SK-N-SH (cell line): Measurements from ENCODE around the gene CDC42SE2. TPM values are rescaled to one million over a fixed set of nuclear protein-coding genes. Genes with fewer than 3 reads are reported as not detected.
"Not testable (repeated sequence)": the region's sequence is repeated elsewhere in the genome, so short reads cannot be mapped to it uniquely, and the experiment has no call there.

Experiments used
- CTCF ChIA-PET: fragments of 300-600, 350-600 bp; formaldehyde crosslinking; extraction: SDS; loops from one replicate; lab custom pipeline; 2021; lab: Yijun Ruan, JAX
- POLR2A ChIA-PET: fragments of 350-600 bp; sonication (Branson Sonifier 250); formaldehyde crosslinking; extraction: SDS; loops from one replicate; lab custom pipeline; 2020; ENCODE audit warnings: antibody characterized with exemption, inconsistent platforms; lab: Yijun Ruan, JAX
- DNase-seq: peaks from one replicate; pipeline ENCODE4 v3.0.0; 2012
- H2AFZ ChIP-seq: fragments of 200-600 bp; sonication (generic); 2 replicates; pipeline ENCODE4 v1.8.1; 2016; ENCODE audit warnings: antibody characterized with exemption, mild to moderate bottlenecking, low read depth
- H3F3A ChIP-seq: fragments of 200-600 bp; sonication (generic); replicated peaks from 2 replicates; pipeline ENCODE3; 2016; ENCODE audit warnings: antibody characterized with exemption, mild to moderate bottlenecking; ENCODE audit not compliant: insufficient read depth
- H3K27ac ChIP-seq, 2 experiments: fragments of 200-500 bp in 1 of 2; fragments of 200-600 bp in 1 of 2; sonication (Bioruptor generic) in 1 of 2; sonication (generic), shearing (Covaris generic) in 1 of 2; 2 replicates each; pipeline versions ENCODE4 v1.5.1 to v1.6.1; 2014 to 2016; ENCODE audit warnings: low read depth in 2 of 2, inconsistent platforms in 1 of 2, low read length in 1 of 2, mild to moderate bottlenecking in 1 of 2, mixed read lengths in 1 of 2
- H3K27me3 ChIP-seq: fragments of 200-600 bp; sonication (generic), shearing (Covaris generic); 2 replicates; pipeline ENCODE4 v1.6.1; 2016; ENCODE audit warnings: mixed run types; ENCODE audit not compliant: insufficient read depth
- H3K36me3 ChIP-seq, 2 experiments: fragments of 200-500 bp in 1 of 2; fragments of 200-600 bp in 1 of 2; sonication (Bioruptor generic) in 1 of 2; sonication (generic) in 1 of 2; replicated peaks in 1 of 2; 2 replicates each; pipeline versions ENCODE3 to v1.5.1; 2014 to 2016; ENCODE audit warnings: low read length in 1 of 2, mild to moderate bottlenecking in 1 of 2; ENCODE audit not compliant: insufficient read depth in 2 of 2, control insufficient read depth in 1 of 2
- H3K4me1 ChIP-seq, 2 experiments: fragments of 200-500 bp in 1 of 2; fragments of 200-600 bp in 1 of 2; sonication (Bioruptor generic) in 1 of 2; sonication (generic), shearing (Covaris generic) in 1 of 2; 2 replicates each; pipeline versions ENCODE4 v1.5.1 to v1.6.1; 2014 to 2016; ENCODE audit warnings: low read depth in 1 of 2, low read length in 1 of 2, mixed run types in 1 of 2; ENCODE audit not compliant: insufficient read depth in 2 of 2, control insufficient read depth in 1 of 2
- H3K4me2 ChIP-seq: fragments of 200-600 bp; sonication (generic), shearing (Covaris generic); 2 replicates; pipeline ENCODE4 v1.6.1; 2017; ENCODE audit warnings: mixed run types
- H3K4me3 ChIP-seq, 2 experiments: fragments of 200-500 bp in 1 of 2; fragments of 200-600 bp in 1 of 2; sonication (Bioruptor generic) in 1 of 2; sonication (generic), shearing (Covaris generic) in 1 of 2; 2 replicates each; pipeline versions ENCODE4 v1.5.1 to v1.8.1; 2014 to 2016; ENCODE audit warnings: low read depth in 2 of 2, inconsistent platforms in 1 of 2, low read length in 1 of 2, mild to moderate bottlenecking in 1 of 2, mixed read lengths in 1 of 2, moderate library complexity in 1 of 2
- H3K79me2 ChIP-seq: fragments of 200-600 bp; sonication (generic); 2 replicates; pipeline ENCODE4 v1.8.1; 2017; ENCODE audit warnings: mild to moderate bottlenecking; ENCODE audit not compliant: insufficient read depth
- H3K9ac ChIP-seq: fragments of 200-600 bp; sonication (generic); 2 replicates; pipeline ENCODE4 v1.6.1; 2017; ENCODE audit warnings: mixed run types
- H3K9me2 ChIP-seq: fragments of 200-600 bp; sonication (generic); 2 replicates; pipeline ENCODE4 v1.6.1; 2017; ENCODE audit warnings: mixed run types
- H3K9me3 ChIP-seq: fragments of 200-600 bp; sonication (generic); 2 replicates; pipeline ENCODE4 v1.6.1; 2017; ENCODE audit warnings: mixed run types, mild to moderate bottlenecking, moderate library complexity
- H4K20me1 ChIP-seq: fragments of 200-600 bp; sonication (generic); 2 replicates; pipeline ENCODE4 v1.6.1; 2017; ENCODE audit warnings: mild to moderate bottlenecking, mixed run types; ENCODE audit not compliant: insufficient read depth
- CHD2 ChIP-seq: fragments of 150-350 bp; IDR thresholded peaks from 2 replicates; pipeline ENCODE4 v1.6.1; 2018; ENCODE audit warnings: low read length; ENCODE audit not compliant: partially characterized antibody
- ELF1 ChIP-seq: IDR thresholded peaks from 2 replicates; pipeline ENCODE4 v1.4.0; 2012
- GATA2 ChIP-seq: sonication (generic); formaldehyde crosslinking; IDR thresholded peaks from 2 replicates; pipeline ENCODE4 v1.5.0; 2020; ENCODE audit warnings: mild to moderate bottlenecking, missing genetic modification reagents
- MEF2A ChIP-seq: IDR thresholded peaks from 2 replicates; pipeline ENCODE4 v1.4.0; 2012; ENCODE audit warnings: low read depth, borderline replicate concordance
- RAD21 ChIP-seq: IDR thresholded peaks from 2 replicates; pipeline ENCODE4 v1.6.1; 2012; ENCODE audit warnings: mild to moderate bottlenecking, low read length
- RCOR1 ChIP-seq: fragments of 150-350 bp; IDR thresholded peaks from 2 replicates; pipeline ENCODE4 v1.6.1; 2017; ENCODE audit warnings: antibody characterized with exemption, low read length
- RXRA ChIP-seq: IDR thresholded peaks from 2 replicates; pipeline ENCODE4 v1.4.0; 2012; ENCODE audit warnings: low read depth, mild to moderate bottlenecking, borderline replicate concordance
- SMC3 ChIP-seq: IDR thresholded peaks from 2 replicates; pipeline ENCODE4 v1.6.1; 2012; ENCODE audit warnings: low read depth, low read length, improper control_type of control experiment
- TAF1 ChIP-seq: IDR thresholded peaks from 2 replicates; pipeline ENCODE4 v1.6.1; 2012; ENCODE audit warnings: low read depth, mild to moderate bottlenecking, low read length, moderate library complexity, borderline replicate concordance
- TCF12 ChIP-seq: IDR thresholded peaks from 2 replicates; pipeline ENCODE4 v1.4.0; 2012
- WGBS: methylation state at CpG from one replicate; pipeline ENCODE4 v1.1.6; 2017; ENCODE audit warnings: low lambda C conversion rate; 5-methylcytosine and 5-hydroxymethylcytosine counted together
- polyA plus RNA-seq, 3 experiments: library from polyadenylated mRNA; depleted of rRNA; stranded (reverse); fragments of >200 nt; gene quantifications; 2 replicates each; pipeline ENCODE4 v1.2.3, GENCODE V29; 2012
- TF ChIP-seq, protein P1 (sequence below): IDR thresholded peaks from 2 replicates; pipeline ENCODE4 v1.6.1; 2012; ENCODE audit warnings: mild to moderate bottlenecking, low read depth, low read length, moderate library complexity
- TF ChIP-seq, protein P2 (sequence below): fragments of 150-350 bp; IDR thresholded peaks from 2 replicates; pipeline ENCODE4 v1.6.1; 2016; ENCODE audit warnings: mild to moderate bottlenecking, low read depth, low read length
- TF ChIP-seq, protein P3 (sequence below): IDR thresholded peaks from 2 replicates; pipeline ENCODE4 v1.4.0; 2012; ENCODE audit warnings: low read depth, borderline replicate concordance
- TF ChIP-seq, protein P4 (sequence below): fragments of 200-600 bp; sonication (generic); IDR thresholded peaks from 2 replicates; pipeline ENCODE4 v1.6.1; 2017; ENCODE audit warnings: antibody characterized with exemption, mild to moderate bottlenecking, moderate library complexity

The CDC42SE2 gene
- polyA plus RNA-seq, 1 of the 3 experiments (the other 2 are of a cell fraction): 8.6 TPM

DNA sequence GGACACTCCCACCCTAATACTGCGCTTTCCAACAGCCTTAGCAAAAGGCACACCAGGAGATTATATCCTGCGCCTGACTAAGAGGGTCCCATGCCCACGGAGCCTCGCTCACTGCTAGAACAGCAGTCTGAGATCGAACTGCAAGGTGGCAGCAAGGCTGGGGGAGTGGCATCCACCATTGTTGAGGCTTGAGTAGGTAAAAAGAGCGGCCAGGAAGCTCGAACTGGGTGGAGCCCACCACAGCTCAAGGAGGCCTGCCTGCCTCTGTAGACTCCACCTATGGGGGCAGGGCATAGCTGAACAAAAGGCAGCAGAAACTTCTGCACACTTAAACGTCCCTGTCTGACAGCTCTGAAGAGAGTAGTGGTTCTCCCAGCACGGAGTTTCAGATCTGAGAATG is 80.4 kb downstream of the CDC42SE2 start:
- H3F3A ChIP-seq, H3K9me2 ChIP-seq, H4K20me1 ChIP-seq, H3K9ac ChIP-seq, H3K9me3 ChIP-seq, H3K4me2 ChIP-seq, H3K4me3 ChIP-seq, H3K27ac ChIP-seq, DNase-seq, H3K27me3 ChIP-seq, H2AFZ ChIP-seq, CTCF ChIA-PET, H3K4me1 ChIP-seq, POLR2A ChIA-PET: not testable (repeated sequence)
- 98% methylated on average over 7 of the region's 9 CpGs for WGBS
- Histone ChIP-seq H3K36me3 (peaks cover 0 to 24% of the 10 kb centered on the region in 2 experiments), H3K79me2 (peaks cover 24% of the 10 kb centered on the region; the same call in 1 of the 2 replicates)

DNA sequence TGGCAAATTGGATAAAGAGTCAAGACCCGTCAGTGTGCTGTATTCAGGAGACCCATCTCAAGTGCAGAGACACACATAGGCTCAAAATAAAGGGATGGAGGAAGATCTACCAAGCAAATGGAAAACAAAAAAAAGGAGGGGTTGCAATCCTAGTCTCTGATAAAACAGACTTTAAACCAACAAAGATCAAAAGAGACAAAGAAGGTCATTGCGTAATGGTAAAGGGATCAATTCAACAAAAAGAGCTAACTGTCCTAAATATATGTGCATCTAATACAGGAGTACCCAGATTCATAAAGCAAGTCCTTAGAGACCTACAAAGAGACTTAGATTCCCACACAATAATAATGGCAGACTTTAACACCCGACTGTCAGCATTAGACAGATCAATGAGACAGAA is 82.4 kb downstream of the CDC42SE2 start:
- H3K4me3 ChIP-seq, H3K27me3 ChIP-seq, H3K4me1 ChIP-seq, DNase-seq, H4K20me1 ChIP-seq, H2AFZ ChIP-seq, H3K9me2 ChIP-seq, H3F3A ChIP-seq, H3K27ac ChIP-seq, H3K4me2 ChIP-seq, H3K9ac ChIP-seq, POLR2A ChIA-PET, CTCF ChIA-PET, H3K9me3 ChIP-seq, H3K79me2 ChIP-seq: not testable (repeated sequence)
- 95% methylated on average over 3 of the region's 3 CpGs for whole genome bisulfite sequencing
- H3K36me3 ChIP-seq: peaks cover 0 to 21% of the 10 kb centered on the region in 2 experiments

DNA sequence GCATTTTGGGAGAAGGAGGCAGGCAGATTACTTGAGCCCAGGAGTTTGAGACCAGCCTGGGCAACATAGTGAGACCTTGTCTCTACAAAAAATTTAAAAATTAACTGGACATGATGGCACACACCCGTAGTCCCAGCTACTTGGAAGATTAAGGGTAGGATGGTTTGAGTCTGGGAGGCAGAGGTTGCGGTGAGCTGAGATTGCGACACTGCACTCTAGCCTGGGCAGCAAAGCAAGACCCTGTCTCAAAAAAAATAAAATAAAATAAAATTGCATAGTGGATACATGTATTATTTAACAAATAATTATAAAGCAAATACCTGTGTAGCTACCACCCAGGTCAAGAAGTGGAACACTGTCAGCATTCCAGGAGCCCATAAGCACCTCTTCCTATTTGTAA is 90.1 kb downstream of the CDC42SE2 start:
- H3F3A ChIP-seq: peaks cover 3% of the 10 kb centered on the region
- peaks cover 0 to 5% of the 10 kb centered on the region in 2 experiments; a peak in 1 of 4 replicates for H3K4me1 ChIP-seq
- ChIA-PET POLR2A (no interaction called here), CTCF (no interaction called here)
- WGBS: 95% methylated on average over 3 of the region's 3 CpGs
- H3K9ac ChIP-seq: no peak overlapping the region
- no peak overlapping the region for H3K4me3 ChIP-seq
- H3K79me2 ChIP-seq: peaks cover 12% of the 10 kb centered on the region
- H3K27me3 ChIP-seq: no peaks in the 10 kb centered on the region
- no peak overlapping the region for H3K27ac ChIP-seq
- no peaks in the 10 kb centered on the region for H3K9me2 ChIP-seq
- H4K20me1 ChIP-seq: 0 out of 2 replicates have a peak, but pooled peaks cover 4% of the 10 kb centered on the region
- no peaks in the 10 kb centered on the region; the same call in 1 of the 2 replicates for H3K9me3 ChIP-seq
- no peak overlapping the region for H2AFZ ChIP-seq
- no peak overlapping the region for H3K4me2 ChIP-seq
- DNase-seq: no peak
- peaks cover 0 to 3% of the 10 kb centered on the region in 2 experiments for H3K36me3 ChIP-seq
- TF ChIP-seq, protein P1, sequence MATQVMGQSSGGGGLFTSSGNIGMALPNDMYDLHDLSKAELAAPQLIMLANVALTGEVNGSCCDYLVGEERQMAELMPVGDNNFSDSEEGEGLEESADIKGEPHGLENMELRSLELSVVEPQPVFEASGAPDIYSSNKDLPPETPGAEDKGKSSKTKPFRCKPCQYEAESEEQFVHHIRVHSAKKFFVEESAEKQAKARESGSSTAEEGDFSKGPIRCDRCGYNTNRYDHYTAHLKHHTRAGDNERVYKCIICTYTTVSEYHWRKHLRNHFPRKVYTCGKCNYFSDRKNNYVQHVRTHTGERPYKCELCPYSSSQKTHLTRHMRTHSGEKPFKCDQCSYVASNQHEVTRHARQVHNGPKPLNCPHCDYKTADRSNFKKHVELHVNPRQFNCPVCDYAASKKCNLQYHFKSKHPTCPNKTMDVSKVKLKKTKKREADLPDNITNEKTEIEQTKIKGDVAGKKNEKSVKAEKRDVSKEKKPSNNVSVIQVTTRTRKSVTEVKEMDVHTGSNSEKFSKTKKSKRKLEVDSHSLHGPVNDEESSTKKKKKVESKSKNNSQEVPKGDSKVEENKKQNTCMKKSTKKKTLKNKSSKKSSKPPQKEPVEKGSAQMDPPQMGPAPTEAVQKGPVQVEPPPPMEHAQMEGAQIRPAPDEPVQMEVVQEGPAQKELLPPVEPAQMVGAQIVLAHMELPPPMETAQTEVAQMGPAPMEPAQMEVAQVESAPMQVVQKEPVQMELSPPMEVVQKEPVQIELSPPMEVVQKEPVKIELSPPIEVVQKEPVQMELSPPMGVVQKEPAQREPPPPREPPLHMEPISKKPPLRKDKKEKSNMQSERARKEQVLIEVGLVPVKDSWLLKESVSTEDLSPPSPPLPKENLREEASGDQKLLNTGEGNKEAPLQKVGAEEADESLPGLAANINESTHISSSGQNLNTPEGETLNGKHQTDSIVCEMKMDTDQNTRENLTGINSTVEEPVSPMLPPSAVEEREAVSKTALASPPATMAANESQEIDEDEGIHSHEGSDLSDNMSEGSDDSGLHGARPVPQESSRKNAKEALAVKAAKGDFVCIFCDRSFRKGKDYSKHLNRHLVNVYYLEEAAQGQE: no peak
- TF ChIP-seq, protein P2, sequence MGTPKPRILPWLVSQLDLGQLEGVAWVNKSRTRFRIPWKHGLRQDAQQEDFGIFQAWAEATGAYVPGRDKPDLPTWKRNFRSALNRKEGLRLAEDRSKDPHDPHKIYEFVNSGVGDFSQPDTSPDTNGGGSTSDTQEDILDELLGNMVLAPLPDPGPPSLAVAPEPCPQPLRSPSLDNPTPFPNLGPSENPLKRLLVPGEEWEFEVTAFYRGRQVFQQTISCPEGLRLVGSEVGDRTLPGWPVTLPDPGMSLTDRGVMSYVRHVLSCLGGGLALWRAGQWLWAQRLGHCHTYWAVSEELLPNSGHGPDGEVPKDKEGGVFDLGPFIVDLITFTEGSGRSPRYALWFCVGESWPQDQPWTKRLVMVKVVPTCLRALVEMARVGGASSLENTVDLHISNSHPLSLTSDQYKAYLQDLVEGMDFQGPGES: no peak
- TF ChIP-seq CHD2 (no peak), ELF1 (no peak), RCOR1 (no peak), TCF12 (no peak), SMC3 (no peak), RAD21 (no peak), TAF1 (no peak), GATA2 (CRISPR knock-in tag) (no peak), MEF2A (no peak), RXRA (no peak)
- TF ChIP-seq, protein P3, sequence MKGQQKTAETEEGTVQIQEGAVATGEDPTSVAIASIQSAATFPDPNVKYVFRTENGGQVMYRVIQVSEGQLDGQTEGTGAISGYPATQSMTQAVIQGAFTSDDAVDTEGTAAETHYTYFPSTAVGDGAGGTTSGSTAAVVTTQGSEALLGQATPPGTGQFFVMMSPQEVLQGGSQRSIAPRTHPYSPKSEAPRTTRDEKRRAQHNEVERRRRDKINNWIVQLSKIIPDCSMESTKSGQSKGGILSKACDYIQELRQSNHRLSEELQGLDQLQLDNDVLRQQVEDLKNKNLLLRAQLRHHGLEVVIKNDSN: no peak
- TF ChIP-seq, protein P4, sequence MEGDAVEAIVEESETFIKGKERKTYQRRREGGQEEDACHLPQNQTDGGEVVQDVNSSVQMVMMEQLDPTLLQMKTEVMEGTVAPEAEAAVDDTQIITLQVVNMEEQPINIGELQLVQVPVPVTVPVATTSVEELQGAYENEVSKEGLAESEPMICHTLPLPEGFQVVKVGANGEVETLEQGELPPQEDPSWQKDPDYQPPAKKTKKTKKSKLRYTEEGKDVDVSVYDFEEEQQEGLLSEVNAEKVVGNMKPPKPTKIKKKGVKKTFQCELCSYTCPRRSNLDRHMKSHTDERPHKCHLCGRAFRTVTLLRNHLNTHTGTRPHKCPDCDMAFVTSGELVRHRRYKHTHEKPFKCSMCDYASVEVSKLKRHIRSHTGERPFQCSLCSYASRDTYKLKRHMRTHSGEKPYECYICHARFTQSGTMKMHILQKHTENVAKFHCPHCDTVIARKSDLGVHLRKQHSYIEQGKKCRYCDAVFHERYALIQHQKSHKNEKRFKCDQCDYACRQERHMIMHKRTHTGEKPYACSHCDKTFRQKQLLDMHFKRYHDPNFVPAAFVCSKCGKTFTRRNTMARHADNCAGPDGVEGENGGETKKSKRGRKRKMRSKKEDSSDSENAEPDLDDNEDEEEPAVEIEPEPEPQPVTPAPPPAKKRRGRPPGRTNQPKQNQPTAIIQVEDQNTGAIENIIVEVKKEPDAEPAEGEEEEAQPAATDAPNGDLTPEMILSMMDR: no peak
